ENCODE results near the gene SMURF1. TPM values are rescaled to one million over a fixed set of nuclear protein-coding genes. Genes with fewer than 3 reads are reported as not detected.

The SMURF1 gene
- total and polyA plus RNA-seq, 2 donors (not counting 1 experiment from before 2014, with no cell fraction given) = 17.2 to 18.7 TPM

- no peak overlapping the region for H3K9ac ChIP-seq (ENCODE audit: insufficient read depth, low read length)
- no peaks in the 10 kb centered on the region for H4K20me1 ChIP-seq (ENCODE audit: control insufficient read depth, extremely low read depth, insufficient read depth, low read length)
- no peaks in the 10 kb centered on the region for H3K9me3 ChIP-seq (ENCODE audit: control insufficient read depth, insufficient read depth, low read depth, low read length)
- no peak overlapping the region for H3K4me2 ChIP-seq (ENCODE audit: extremely low read depth, insufficient read depth, low read length)
- no peaks in the 10 kb centered on the region for H3K27me3 ChIP-seq (ENCODE audit: control insufficient read depth, insufficient read depth, low read length)
- H3K36me3 ChIP-seq (ENCODE audit: control insufficient read depth, insufficient read depth, low read length) = no peaks in the 10 kb centered on the region
- H3K4me3 ChIP-seq (replicated peaks in 1 of 4; ENCODE audit: control extremely low read depth in 1 of 4, insufficient read depth in 1 of 4, low read depth in 3 of 4, low read length in 4 of 4) = no peak overlapping the region
- peaks cover 85% of the 10 kb centered on the region for H3K79me2 ChIP-seq (ENCODE audit: control insufficient read depth, insufficient read depth, low read length)
- no peak for DNase-seq (ENCODE audit: low read depth in 2 of 2)
- peaks cover 14% of the 10 kb centered on the region for H3K4me1 ChIP-seq (ENCODE audit: control insufficient read depth, extremely low read depth, insufficient read depth, low read length)
- no peak overlapping the region for H3K27ac ChIP-seq (ENCODE audit: insufficient read depth, low read length)
- no peak overlapping the region for H2AFZ ChIP-seq (ENCODE audit: low read length)
- TF ChIP-seq EZH2 (IDR thresholded peaks at IDR 0.05; ENCODE audit: low read length, missing control alignments) (no peak), CTCF (conservative IDR thresholded peaks at IDR 0.05 in 1 of 2, IDR thresholded peaks at IDR 0.05 in 1 of 2; ENCODE audit: low read depth in 1 of 2, low read length in 2 of 2) (no peak)
Measured at GRCh38 chr7:99097730-99098129, 46.2 kb downstream of the SMURF1 start.

- no peaks in the 10 kb centered on the region for H3K36me3 ChIP-seq (ENCODE audit: control insufficient read depth, insufficient read depth, low read length)
- H4K20me1 ChIP-seq (ENCODE audit: control insufficient read depth, extremely low read depth, insufficient read depth, low read length) = no peaks in the 10 kb centered on the region
- H3K27me3 ChIP-seq (ENCODE audit: control insufficient read depth, insufficient read depth, low read length) = no peaks in the 10 kb centered on the region
- no peaks in the 10 kb centered on the region for H3K9me3 ChIP-seq (ENCODE audit: control insufficient read depth, insufficient read depth, low read depth, low read length)
- DNase-seq (ENCODE audit: low read depth in 2 of 2) = peak in 1 of 2 donors; percentile 71
- H2AFZ ChIP-seq (ENCODE audit: low read length) = no peak overlapping the region
- H3K27ac ChIP-seq (ENCODE audit: insufficient read depth, low read length) = peak overlapping the region; percentile 51
- peaks cover 10% of the 10 kb centered on the region for H3K4me1 ChIP-seq (ENCODE audit: control insufficient read depth, extremely low read depth, insufficient read depth, low read length)
- H3K4me2 ChIP-seq (ENCODE audit: extremely low read depth, insufficient read depth, low read length) = peak overlapping the region; percentile 42
- peaks cover 88% of the 10 kb centered on the region for H3K79me2 ChIP-seq (ENCODE audit: control insufficient read depth, insufficient read depth, low read length)
- TF ChIP-seq EZH2 (IDR thresholded peaks at IDR 0.05; ENCODE audit: low read length, missing control alignments) (no peak), CTCF (conservative IDR thresholded peaks at IDR 0.05 in 1 of 2, IDR thresholded peaks at IDR 0.05 in 1 of 2; ENCODE audit: low read depth in 1 of 2, low read length in 2 of 2) (no peak)
- H3K4me3 ChIP-seq (replicated peaks in 1 of 4; ENCODE audit: control extremely low read depth in 1 of 4, insufficient read depth in 1 of 4, low read depth in 3 of 4, low read length in 4 of 4) = peak overlapping the region in 1 of 4 experiments; percentile 25
- H3K9ac ChIP-seq (ENCODE audit: insufficient read depth, low read length) = no peak overlapping the region
Measured at GRCh38 chr7:99096124-99096887, 47.6 kb downstream of the SMURF1 start.

GRCh38 chr7:99095698-99096097 lies 48.2 kb downstream of the SMURF1 start:
- TF ChIP-seq EZH2 (IDR thresholded peaks at IDR 0.05; ENCODE audit: low read length, missing control alignments) (no peak), CTCF (conservative IDR thresholded peaks at IDR 0.05 in 1 of 2, IDR thresholded peaks at IDR 0.05 in 1 of 2; ENCODE audit: low read depth in 1 of 2, low read length in 2 of 2) (no peak)
- H3K9ac ChIP-seq (ENCODE audit: insufficient read depth, low read length) = no peak overlapping the region
- no peaks in the 10 kb centered on the region for H3K27me3 ChIP-seq (ENCODE audit: control insufficient read depth, insufficient read depth, low read length)
- no peaks in the 10 kb centered on the region for H4K20me1 ChIP-seq (ENCODE audit: control insufficient read depth, extremely low read depth, insufficient read depth, low read length)
- H3K79me2 ChIP-seq (ENCODE audit: control insufficient read depth, insufficient read depth, low read length) = peaks cover 88% of the 10 kb centered on the region
- H3K4me3 ChIP-seq (replicated peaks in 1 of 4; ENCODE audit: control extremely low read depth in 1 of 4, insufficient read depth in 1 of 4, low read depth in 3 of 4, low read length in 4 of 4) = peak overlapping the region in 1 of 4 experiments; percentile 25
- DNase-seq (ENCODE audit: low read depth in 2 of 2) = peak in 1 of 2 donors; percentile 67
- no peaks in the 10 kb centered on the region for H3K9me3 ChIP-seq (ENCODE audit: control insufficient read depth, insufficient read depth, low read depth, low read length)
- no peaks in the 10 kb centered on the region for H3K36me3 ChIP-seq (ENCODE audit: control insufficient read depth, insufficient read depth, low read length)
- H3K4me1 ChIP-seq (ENCODE audit: control insufficient read depth, extremely low read depth, insufficient read depth, low read length) = peaks cover 10% of the 10 kb centered on the region
- H2AFZ ChIP-seq (ENCODE audit: low read length) = no peak overlapping the region
- H3K27ac ChIP-seq (ENCODE audit: insufficient read depth, low read length) = peak overlapping the region; percentile 51
- peak overlapping the region; percentile 42 for H3K4me2 ChIP-seq (ENCODE audit: extremely low read depth, insufficient read depth, low read length)
